ENCODE results near the gene HLA-DRB1. TPM values are rescaled to one million over a fixed set of nuclear protein-coding genes. Genes with fewer than 3 reads are reported as not detected.
"Not testable (repeated sequence)": the region's sequence is repeated elsewhere in the genome, so short reads cannot be mapped to it uniquely, and the experiment has no call there.

HLA-DRB1 gene
- polyA plus RNA-seq, 1 experiment, result not detected

DNA sequence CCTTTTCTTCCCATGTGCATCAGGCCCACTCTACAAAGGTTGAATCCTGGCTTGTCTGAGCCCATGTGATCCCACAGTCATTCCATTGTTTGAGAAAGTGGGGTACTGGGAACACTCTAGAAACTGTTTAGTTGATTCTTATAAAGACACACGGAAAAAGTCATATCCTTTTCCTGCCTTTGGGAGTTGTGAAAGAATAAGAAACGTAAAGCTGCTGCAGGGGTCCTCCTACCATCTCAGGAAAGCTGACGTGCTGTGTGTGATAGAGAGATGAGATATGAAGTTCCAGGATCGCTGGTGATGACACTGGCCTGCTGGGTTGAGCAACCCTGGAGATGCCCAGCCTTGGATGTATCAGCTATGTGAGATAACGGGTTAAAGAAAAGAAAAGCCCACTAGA lies 38.2 kb downstream of the HLA-DRB1 start:
- Histone ChIP-seq H3K27me3 (ENCODE audit: control insufficient read depth, insufficient read depth, low read length) (no peaks in the 10 kb centered on the region), H3K36me3 (ENCODE audit: control insufficient read depth, insufficient read depth, low read length) (no peaks in the 10 kb centered on the region), H3K4me3 (ENCODE audit: low read depth, low read length) (no peak overlapping the region)
- TF ChIP-seq, protein P1, sequence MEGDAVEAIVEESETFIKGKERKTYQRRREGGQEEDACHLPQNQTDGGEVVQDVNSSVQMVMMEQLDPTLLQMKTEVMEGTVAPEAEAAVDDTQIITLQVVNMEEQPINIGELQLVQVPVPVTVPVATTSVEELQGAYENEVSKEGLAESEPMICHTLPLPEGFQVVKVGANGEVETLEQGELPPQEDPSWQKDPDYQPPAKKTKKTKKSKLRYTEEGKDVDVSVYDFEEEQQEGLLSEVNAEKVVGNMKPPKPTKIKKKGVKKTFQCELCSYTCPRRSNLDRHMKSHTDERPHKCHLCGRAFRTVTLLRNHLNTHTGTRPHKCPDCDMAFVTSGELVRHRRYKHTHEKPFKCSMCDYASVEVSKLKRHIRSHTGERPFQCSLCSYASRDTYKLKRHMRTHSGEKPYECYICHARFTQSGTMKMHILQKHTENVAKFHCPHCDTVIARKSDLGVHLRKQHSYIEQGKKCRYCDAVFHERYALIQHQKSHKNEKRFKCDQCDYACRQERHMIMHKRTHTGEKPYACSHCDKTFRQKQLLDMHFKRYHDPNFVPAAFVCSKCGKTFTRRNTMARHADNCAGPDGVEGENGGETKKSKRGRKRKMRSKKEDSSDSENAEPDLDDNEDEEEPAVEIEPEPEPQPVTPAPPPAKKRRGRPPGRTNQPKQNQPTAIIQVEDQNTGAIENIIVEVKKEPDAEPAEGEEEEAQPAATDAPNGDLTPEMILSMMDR (IDR thresholded peaks at IDR 0.05; ENCODE audit: insufficient read depth, low read depth, low read length), result no peak
- ChIA-PET CTCF (no interaction called here), POLR2A (no interaction called here)
- DNase-seq (ENCODE audit: low read depth), result no peak

DNA sequence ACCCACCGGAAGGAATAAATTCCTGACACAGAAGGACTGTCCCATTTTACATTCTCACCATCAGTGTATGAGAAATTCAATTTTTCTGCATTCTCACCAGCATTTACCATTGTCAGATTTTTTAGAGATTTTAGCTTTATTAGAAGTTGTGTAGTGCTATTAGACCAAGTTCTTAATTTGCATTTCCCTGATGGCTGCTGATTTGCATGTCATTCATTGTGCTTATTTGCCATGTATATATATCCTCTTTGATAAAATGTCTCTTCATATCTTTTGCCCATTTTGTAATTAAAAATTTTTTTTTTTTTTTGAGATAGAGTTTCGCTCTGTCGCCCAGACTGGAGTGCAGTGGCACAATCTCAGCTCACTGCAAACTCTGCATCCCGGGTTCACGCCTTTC lies 49.8 kb downstream of the HLA-DRB1 start:
- no peak for DNase-seq (ENCODE audit: low read depth)
- TF ChIP-seq, protein P1 (IDR thresholded peaks at IDR 0.05; ENCODE audit: insufficient read depth, low read depth, low read length), result no peak
- ChIA-PET POLR2A (no interaction called here), CTCF (no interaction called here)
- H3K36me3 ChIP-seq (ENCODE audit: control insufficient read depth, insufficient read depth, low read length), result no peaks in the 10 kb centered on the region
- H3K27me3 ChIP-seq (ENCODE audit: control insufficient read depth, insufficient read depth, low read length), result no peaks in the 10 kb centered on the region
- H3K4me3 ChIP-seq (ENCODE audit: low read depth, low read length), result no peak overlapping the region

DNA sequence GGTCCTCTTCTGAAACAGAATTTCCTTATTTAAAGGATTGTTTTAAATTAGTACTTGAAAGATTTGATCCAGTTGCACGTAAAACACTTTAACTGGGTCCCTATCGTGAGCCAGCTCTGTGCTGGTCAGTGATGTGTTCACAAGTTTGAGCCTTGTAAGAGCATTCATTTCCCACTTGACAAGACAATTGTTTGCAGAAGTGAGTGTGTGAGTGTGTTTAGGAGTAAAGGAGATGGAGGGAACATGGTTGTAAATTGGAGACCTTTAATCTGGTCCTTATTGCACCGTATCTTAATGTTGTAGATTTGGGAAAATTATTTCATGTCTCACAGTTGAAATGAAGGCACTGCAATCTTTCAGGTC lies 59.2 kb downstream of the HLA-DRB1 start:
- H3K27me3 ChIP-seq (ENCODE audit: control insufficient read depth, insufficient read depth, low read length); POLR2A ChIA-PET; H3K36me3 ChIP-seq (ENCODE audit: control insufficient read depth, insufficient read depth, low read length); H3K4me3 ChIP-seq (ENCODE audit: low read depth, low read length); DNase-seq (ENCODE audit: low read depth); CTCF ChIA-PET: not testable (repeated sequence)

DNA sequence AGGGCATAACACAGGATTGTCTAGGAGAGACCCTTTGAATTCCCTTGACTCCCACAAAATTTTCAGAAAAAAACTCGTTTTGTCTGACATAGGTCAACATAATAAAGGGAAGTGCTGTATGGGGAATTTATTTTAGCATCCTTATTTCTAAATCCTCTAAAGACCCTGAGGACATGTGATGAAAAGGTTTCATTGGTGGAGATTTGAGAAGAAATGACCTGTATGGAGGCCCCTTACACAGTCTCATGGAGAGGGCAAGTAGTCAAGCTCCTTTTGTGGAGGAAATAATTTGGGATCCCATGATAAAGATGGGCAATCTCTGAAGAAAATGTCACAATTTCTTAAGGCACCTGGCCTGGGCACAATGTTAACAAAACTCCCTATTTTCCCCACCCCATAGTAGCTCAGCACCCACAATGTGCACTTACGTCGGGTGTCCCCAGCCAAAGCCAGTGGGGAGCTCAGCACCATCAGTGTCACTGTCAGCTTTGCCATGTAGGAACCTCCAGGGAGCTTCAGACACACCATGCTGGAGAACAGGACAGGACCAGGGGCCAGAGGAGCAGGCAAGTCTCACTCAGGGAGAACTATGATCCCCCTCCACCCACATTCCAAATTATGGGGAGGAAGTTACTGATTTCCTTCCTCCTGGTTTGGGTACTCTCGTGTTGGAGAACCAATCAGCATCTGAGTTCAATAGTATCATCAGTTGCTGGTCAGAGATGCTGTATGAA lies 59.8 kb downstream of the HLA-DRB1 start, which contains the start of gene HLA-DRB5:
Gene HLA-DRB5 (minus strand): TSS at position 591 of the 734 bp plus-strand sequence. CDS start 63 bp downstream, at position 528.
- no peaks in the 10 kb centered on the region for H3K27me3 ChIP-seq (ENCODE audit: control insufficient read depth, insufficient read depth, low read length)
- DNase-seq (ENCODE audit: low read depth), result no peak
- POLR2A ChIA-PET, result no interaction called here
- CTCF ChIA-PET, result no interaction called here
- H3K4me3 ChIP-seq (ENCODE audit: low read depth, low read length), result no peak within 1 kb of the TSS
- TF ChIP-seq, protein P1 (IDR thresholded peaks at IDR 0.05; ENCODE audit: insufficient read depth, low read depth, low read length), result no peak
- H3K36me3 ChIP-seq (ENCODE audit: control insufficient read depth, insufficient read depth, low read length), result no peaks in the 10 kb centered on the region

Small RNA genes lying within 50 kb of the gene (small RNA-seq; reads per million reads assigned to genes)
- gene RNU1-61P (ENCODE audit: insufficient read length, low read depth, low replicate concordance), result not detected

Other genes with a start within 250 kb of the HLA-DRB1 start
- not detected in 2 replicates for gene TSBP1, start 217.9 kb downstream of the HLA-DRB1 start, polyA plus RNA-seq (2011; rRNA removed)
- gene BTNL2, start 182.7 kb downstream of the HLA-DRB1 start, polyA plus RNA-seq (2011; rRNA removed), result not detected in 2 replicates
- not detected in 2 replicates for gene HLA-DRA, start 150.0 kb downstream of the HLA-DRB1 start, polyA plus RNA-seq (2011; rRNA removed)
- not detected in 2 replicates for gene HLA-DRB5, start 59.6 kb downstream of the HLA-DRB1 start, polyA plus RNA-seq (2011; rRNA removed)
- not detected in 2 replicates for gene HLA-DQA1, start 47.6 kb upstream of the HLA-DRB1 start, polyA plus RNA-seq (2011; rRNA removed)
- not detected in 2 replicates for gene HLA-DQB1, start 76.8 kb upstream of the HLA-DRB1 start, polyA plus RNA-seq (2011; rRNA removed)
- not detected in 2 replicates for gene HLA-DQA2, start 151.5 kb upstream of the HLA-DRB1 start, polyA plus RNA-seq (2011; rRNA removed)
- not detected in 2 replicates for gene HLA-DQB2, start 173.7 kb upstream of the HLA-DRB1 start, polyA plus RNA-seq (2011; rRNA removed)
- 0.12 and 0.16 TPM in 2 replicates for gene HLA-DOB, start 227.2 kb upstream of the HLA-DRB1 start, polyA plus RNA-seq (2011; rRNA removed)
- gene TAP2, start 248.9 kb upstream of the HLA-DRB1 start, polyA plus RNA-seq (2011; rRNA removed), result 18.0 and 25.4 TPM in 2 replicates